ENCODE results near the gene GAB3.

GAB3 gene

GRCh38 chrX:154776753-154777152, 25.9 kb upstream of the GAB3 start:
- POLR2A ChIA-PET: no interaction called here
- TF ChIP-seq CTCF (IDR thresholded peaks at IDR 0.05; ENCODE audit: insufficient read depth, low read length, missing control alignments): no peak
- no peak overlapping the region for H3K4me3 ChIP-seq (ENCODE audit: low read depth, low read length)
- CTCF ChIA-PET: interaction anchor here (1.0 kb wide), 1 partner anchor 13 kb away, joined by 4 read pairs; no protein-coding TSS in a partner anchor
- no peak for DNase-seq (ENCODE audit: low read depth, low spot score)

GRCh38 chrX:154775419-154776349, 24.8 kb upstream of the GAB3 start:
- DNase-seq (ENCODE audit: low read depth, low spot score): no peak
- TF ChIP-seq CTCF (IDR thresholded peaks at IDR 0.05; ENCODE audit: insufficient read depth, low read length, missing control alignments): no peak
- POLR2A ChIA-PET: no interaction called here
- no peak overlapping the region for H3K4me3 ChIP-seq (ENCODE audit: low read depth, low read length)
- CTCF ChIA-PET: interaction anchor here (1.0 kb wide), 1 partner anchor 12 kb away, joined by 4 read pairs; no protein-coding TSS in a partner anchor

GRCh38 chrX:154774622-154775021, 23.7 kb upstream of the GAB3 start:
- TF ChIP-seq CTCF (IDR thresholded peaks at IDR 0.05; ENCODE audit: insufficient read depth, low read length, missing control alignments): no peak
- H3K4me3 ChIP-seq (ENCODE audit: low read depth, low read length): no peak overlapping the region
- DNase-seq (ENCODE audit: low read depth, low spot score): no peak
- POLR2A ChIA-PET: no interaction called here
- CTCF ChIA-PET: no interaction called here

GRCh38 chrX:154762537-154763296, 11.8 kb upstream of the GAB3 start, which contains the start of gene DKC1:
Gene DKC1 (plus strand): TSS chrX:154762864. CDS start chrX:154762966, 102 bp downstream.
- H3K4me3 ChIP-seq (ENCODE audit: low read depth, low read length): peak within 1 kb of the TSS; percentile 70
- CTCF ChIA-PET: interaction anchor here (1.3 to 2.8 kb wide), 3 partner anchors 9 to 77 kb away, joined by 3 to 15 read pairs (median 3); partner anchors contain the start of gene GAB3
- peak; percentile 21 for TF ChIP-seq CTCF (IDR thresholded peaks at IDR 0.05; ENCODE audit: insufficient read depth, low read length, missing control alignments)
- DNase-seq (ENCODE audit: low read depth, low spot score): no peak
- POLR2A ChIA-PET: interaction anchor here (1.4 kb wide), 1 partner anchor 42 kb away, joined by 7 read pairs; the partner anchor contains the start of gene MPP1

GRCh38 chrX:154761977-154762536, 11.2 kb upstream of the GAB3 start:
- CTCF ChIA-PET: interaction anchor here (1.3 to 2.8 kb wide), 3 partner anchors 9 to 78 kb away, joined by 3 to 15 read pairs (median 3); partner anchors contain the start of gene GAB3
- TF ChIP-seq CTCF (IDR thresholded peaks at IDR 0.05; ENCODE audit: insufficient read depth, low read length, missing control alignments): no peak
- DNase-seq (ENCODE audit: low read depth, low spot score): no peak
- POLR2A ChIA-PET: no interaction called here
- peak overlapping the region; percentile 60 for H3K4me3 ChIP-seq (ENCODE audit: low read depth, low read length)
